GM12878 (cell line): ENCODE measurements around the gene COTL1. TPM values are rescaled to one million over a fixed set of nuclear protein-coding genes. Genes with fewer than 3 reads are reported as not detected.
A peak's percentile ranks its signal among the peaks of the same experiment; 100 is the strongest.

Experiments used
- ESRRA ChIP-seq: IDR thresholded peaks from 2 replicates; pipeline ENCODE4 v1.6.1; 2012; ENCODE audit warnings: mild to moderate bottlenecking, low read length, improper control_type of control experiment
- ETV6 ChIP-seq, 2 experiments: fragments of 450-650 bp in 1 of 2; IDR thresholded peaks in 1 of 2; conservative IDR thresholded peaks in 1 of 2; 2 replicates each; pipeline ENCODE4 v1.6.1; 2014; ENCODE audit warnings: antibody characterized with exemption in 1 of 2, borderline replicate concordance in 1 of 2, low read depth in 1 of 2, mild to moderate bottlenecking in 1 of 2, moderate library complexity in 1 of 2
- HCFC1 ChIP-seq: fragments of 150-350 bp; IDR thresholded peaks from 2 replicates; pipeline ENCODE4 v1.6.1; 2014; ENCODE audit warnings: low read length
- IRF4 ChIP-seq: IDR thresholded peaks from 2 replicates; pipeline ENCODE4 v1.6.1; 2011; ENCODE audit warnings: low read depth, low read length
- MEF2A ChIP-seq: IDR thresholded peaks from 2 replicates; pipeline ENCODE4 v1.6.1; 2011; ENCODE audit warnings: low read depth, mild to moderate bottlenecking, low read length, moderate library complexity; ENCODE audit not compliant: insufficient read depth
- NBN ChIP-seq: fragments of 450-650 bp; IDR thresholded peaks from 2 replicates; pipeline ENCODE4 v1.6.1; 2016
- NFIC ChIP-seq: IDR thresholded peaks from 2 replicates; pipeline ENCODE4 v1.6.1; 2012; ENCODE audit warnings: low read depth, mild to moderate bottlenecking, inconsistent platforms, low read length, moderate library complexity
- NFYA ChIP-seq: IDR thresholded peaks from 2 replicates; pipeline ENCODE4 v1.6.1; 2011; ENCODE audit warnings: low read depth, mild to moderate bottlenecking, low read length, improper control_type of control experiment, borderline replicate concordance
- NRF1 ChIP-seq: conservative IDR thresholded peaks from 2 replicates; pipeline ENCODE4 v1.6.1; 2011; ENCODE audit warnings: mild to moderate bottlenecking, low read depth, low read length, improper control_type of control experiment
- POLR2AphosphoS2 ChIP-seq: IDR thresholded peaks from 2 replicates; pipeline ENCODE4 v1.6.1; 2011; ENCODE audit warnings: low read depth, mild to moderate bottlenecking, low read length, improper control_type of control experiment, moderate library complexity
- POU2F2 ChIP-seq: IDR thresholded peaks from 3 replicates; pipeline ENCODE4 v1.6.1; 2011; ENCODE audit warnings: low read depth, mild to moderate bottlenecking, low read length, borderline replicate concordance
- RAD51 ChIP-seq: fragments of 450-650 bp; IDR thresholded peaks from 2 replicates; pipeline ENCODE4 v1.6.1; 2016; ENCODE audit warnings: moderate library complexity, mild to moderate bottlenecking, inconsistent platforms
- RBBP5 ChIP-seq: fragments of 200-600 bp; sonication (generic); conservative IDR thresholded peaks from 2 replicates; pipeline ENCODE4 v1.6.1; 2016
- RCOR1 ChIP-seq: conservative IDR thresholded peaks from 2 replicates; pipeline ENCODE4 v1.6.1; 2012; ENCODE audit warnings: low read depth, low read length, improper control_type of control experiment
- SMAD1 ChIP-seq: fragments of 450-650 bp; IDR thresholded peaks from 2 replicates; pipeline ENCODE4 v1.6.1; 2018; ENCODE audit warnings: mild to moderate bottlenecking, low read depth; ENCODE audit not compliant: partially characterized antibody
- SUZ12 ChIP-seq: fragments of 200-600 bp; sonication (generic); IDR thresholded peaks from one replicate; pipeline ENCODE4 v1.6.1; 2018; ENCODE audit warnings: antibody characterized with exemption, mild to moderate bottlenecking; ENCODE audit not compliant: unreplicated experiment
- TCF12 ChIP-seq: IDR thresholded peaks from 2 replicates; pipeline ENCODE4 v1.6.1; 2011; ENCODE audit warnings: low read depth, mild to moderate bottlenecking, low read length
- ZNF24 ChIP-seq: fragments of 450-650 bp; IDR thresholded peaks from 2 replicates; pipeline ENCODE4 v1.6.1; 2017; ENCODE audit warnings: antibody characterized with exemption, mild to moderate bottlenecking
- ZNF384 ChIP-seq: IDR thresholded peaks from 2 replicates; pipeline ENCODE4 v1.6.1; 2012; ENCODE audit warnings: low read depth, mild to moderate bottlenecking, low read length, improper control_type of control experiment, borderline replicate concordance
- polyA plus RNA-seq, 11 experiments: library from polyadenylated mRNA; depleted of rRNA in 4 of 11; unstranded in 6 of 11; stranded (reverse) in 5 of 11; fragments of >200 nt; fragmentation: Nextera tagmentation in 4 of 11; fragmentation: Illumina TruSeq in 1 of 11; extraction: Ambion mirVana in 4 of 11; extraction: Trizol in 1 of 11; gene quantifications; 1 replicate in 1 of 11; 2 replicates in 10 of 11; pipeline versions ENCODE4 v1.2.1 to v1.2.3, GENCODE V29; 2011 to 2016; ENCODE audit warnings: inconsistent platforms in 2 of 11, missing spikeins in 2 of 11, low read depth in 1 of 11
- total RNA-seq, 4 experiments: library from RNA; depleted of rRNA in 3 of 4; stranded (reverse); fragments of >200 nt in 3 of 4; fragmentation: Illumina TruSeq in 1 of 4; extraction: Trizol in 1 of 4; gene quantifications; 2 replicates each; pipeline versions ENCODE4 v1.2.1 to v1.2.3, GENCODE V29; 2013 to 2021
- TF ChIP-seq, protein P1 (sequence below): fragments of 150-350 bp; IDR thresholded peaks from 2 replicates; pipeline ENCODE4 v1.6.1; 2016; ENCODE audit warnings: low read depth, low read length
- TF ChIP-seq, protein P2 (sequence below): fragments of 450-650 bp; formaldehyde crosslinking; IDR thresholded peaks from 2 replicates; pipeline ENCODE4 v1.5.0; 2022; ENCODE audit warnings: mild to moderate bottlenecking, missing genetic modification characterization
- TF ChIP-seq, protein P3 (sequence below): fragments of 450-650 bp; IDR thresholded peaks from 2 replicates; pipeline ENCODE4 v1.6.1; 2017; ENCODE audit warnings: borderline replicate concordance
- TF ChIP-seq, protein P4 (sequence below): IDR thresholded peaks from 2 replicates; pipeline ENCODE4 v1.6.1; 2012; ENCODE audit warnings: low read depth, low read length, improper control_type of control experiment

COTL1 gene
- total and polyA plus RNA-seq, 10 of the 15 experiments (the other 5 are each of a cell fraction or from before 2014, with no cell fraction given), result 140 to 894 (median 330) TPM

DNA sequence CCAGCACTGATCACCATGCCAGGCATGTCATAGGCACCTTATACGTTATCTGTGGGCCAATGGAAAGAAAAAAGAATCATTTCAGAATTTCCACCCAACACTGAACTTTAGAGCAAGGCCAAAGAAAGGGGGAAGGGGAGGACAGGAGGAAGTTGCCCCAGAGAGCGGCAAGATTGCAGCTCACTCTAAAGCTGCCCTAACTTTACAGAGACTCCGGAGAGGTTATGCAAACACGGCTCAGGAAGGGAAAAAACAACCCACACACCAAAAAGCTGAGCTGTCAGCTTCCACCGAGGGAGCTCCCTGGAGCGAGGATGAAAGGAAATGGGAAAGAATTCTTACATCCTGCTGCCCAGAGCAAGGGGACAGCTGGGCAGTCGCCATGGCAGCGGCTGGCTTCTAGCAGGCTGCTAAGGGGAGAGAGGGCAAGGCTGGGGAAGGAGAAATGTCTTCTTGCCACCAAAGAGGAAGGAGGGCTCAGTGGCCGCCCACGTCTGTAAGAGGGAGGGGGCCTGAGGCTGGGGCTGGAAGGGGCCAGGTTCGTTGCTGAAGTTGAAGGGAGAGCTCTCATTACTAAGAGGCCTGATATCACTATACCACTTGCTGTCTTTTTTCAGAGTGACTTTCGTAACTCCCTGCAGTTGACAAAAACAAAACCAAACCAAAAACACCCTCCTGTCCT, 18.2 kb downstream of the COTL1 start (continued):
- TF ChIP-seq RBBP5 (no peak), NBN (no peak; the same call in 1 of the 2 replicates), MEF2A (no peak), ZNF24 (no peak), POLR2AphosphoS2 (0 out of 2 replicates have a peak, but pooled peaks have one; percentile 64), POU2F2 (no peak; the same call in 2 of the 3 replicates), NRF1 (no peak), ESRRA (no peak), RCOR1 (no peak), RAD51 (no peak), ETV6 (conservative IDR thresholded peaks at IDR 0.05 in 1 of 2, IDR thresholded peaks at IDR 0.05 in 1 of 2; ENCODE audit: borderline replicate concordance in 1 of 2, low read depth in 1 of 2) (no peak), ZNF384 (no peak), HCFC1 (no peak), NFIC (no peak), NFYA (no peak), SMAD1 (no peak), SUZ12 (no peak), IRF4 (0 out of 2 replicates have a peak, but pooled peaks have one; percentile 20), TCF12 (no peak)
- TF ChIP-seq, protein P1, sequence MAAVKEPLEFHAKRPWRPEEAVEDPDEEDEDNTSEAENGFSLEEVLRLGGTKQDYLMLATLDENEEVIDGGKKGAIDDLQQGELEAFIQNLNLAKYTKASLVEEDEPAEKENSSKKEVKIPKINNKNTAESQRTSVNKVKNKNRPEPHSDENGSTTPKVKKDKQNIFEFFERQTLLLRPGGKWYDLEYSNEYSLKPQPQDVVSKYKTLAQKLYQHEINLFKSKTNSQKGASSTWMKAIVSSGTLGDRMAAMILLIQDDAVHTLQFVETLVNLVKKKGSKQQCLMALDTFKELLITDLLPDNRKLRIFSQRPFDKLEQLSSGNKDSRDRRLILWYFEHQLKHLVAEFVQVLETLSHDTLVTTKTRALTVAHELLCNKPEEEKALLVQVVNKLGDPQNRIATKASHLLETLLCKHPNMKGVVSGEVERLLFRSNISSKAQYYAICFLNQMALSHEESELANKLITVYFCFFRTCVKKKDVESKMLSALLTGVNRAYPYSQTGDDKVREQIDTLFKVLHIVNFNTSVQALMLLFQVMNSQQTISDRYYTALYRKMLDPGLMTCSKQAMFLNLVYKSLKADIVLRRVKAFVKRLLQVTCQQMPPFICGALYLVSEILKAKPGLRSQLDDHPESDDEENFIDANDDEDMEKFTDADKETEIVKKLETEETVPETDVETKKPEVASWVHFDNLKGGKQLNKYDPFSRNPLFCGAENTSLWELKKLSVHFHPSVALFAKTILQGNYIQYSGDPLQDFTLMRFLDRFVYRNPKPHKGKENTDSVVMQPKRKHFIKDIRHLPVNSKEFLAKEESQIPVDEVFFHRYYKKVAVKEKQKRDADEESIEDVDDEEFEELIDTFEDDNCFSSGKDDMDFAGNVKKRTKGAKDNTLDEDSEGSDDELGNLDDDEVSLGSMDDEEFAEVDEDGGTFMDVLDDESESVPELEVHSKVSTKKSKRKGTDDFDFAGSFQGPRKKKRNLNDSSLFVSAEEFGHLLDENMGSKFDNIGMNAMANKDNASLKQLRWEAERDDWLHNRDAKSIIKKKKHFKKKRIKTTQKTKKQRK, result no peak
- TF ChIP-seq, protein P2, sequence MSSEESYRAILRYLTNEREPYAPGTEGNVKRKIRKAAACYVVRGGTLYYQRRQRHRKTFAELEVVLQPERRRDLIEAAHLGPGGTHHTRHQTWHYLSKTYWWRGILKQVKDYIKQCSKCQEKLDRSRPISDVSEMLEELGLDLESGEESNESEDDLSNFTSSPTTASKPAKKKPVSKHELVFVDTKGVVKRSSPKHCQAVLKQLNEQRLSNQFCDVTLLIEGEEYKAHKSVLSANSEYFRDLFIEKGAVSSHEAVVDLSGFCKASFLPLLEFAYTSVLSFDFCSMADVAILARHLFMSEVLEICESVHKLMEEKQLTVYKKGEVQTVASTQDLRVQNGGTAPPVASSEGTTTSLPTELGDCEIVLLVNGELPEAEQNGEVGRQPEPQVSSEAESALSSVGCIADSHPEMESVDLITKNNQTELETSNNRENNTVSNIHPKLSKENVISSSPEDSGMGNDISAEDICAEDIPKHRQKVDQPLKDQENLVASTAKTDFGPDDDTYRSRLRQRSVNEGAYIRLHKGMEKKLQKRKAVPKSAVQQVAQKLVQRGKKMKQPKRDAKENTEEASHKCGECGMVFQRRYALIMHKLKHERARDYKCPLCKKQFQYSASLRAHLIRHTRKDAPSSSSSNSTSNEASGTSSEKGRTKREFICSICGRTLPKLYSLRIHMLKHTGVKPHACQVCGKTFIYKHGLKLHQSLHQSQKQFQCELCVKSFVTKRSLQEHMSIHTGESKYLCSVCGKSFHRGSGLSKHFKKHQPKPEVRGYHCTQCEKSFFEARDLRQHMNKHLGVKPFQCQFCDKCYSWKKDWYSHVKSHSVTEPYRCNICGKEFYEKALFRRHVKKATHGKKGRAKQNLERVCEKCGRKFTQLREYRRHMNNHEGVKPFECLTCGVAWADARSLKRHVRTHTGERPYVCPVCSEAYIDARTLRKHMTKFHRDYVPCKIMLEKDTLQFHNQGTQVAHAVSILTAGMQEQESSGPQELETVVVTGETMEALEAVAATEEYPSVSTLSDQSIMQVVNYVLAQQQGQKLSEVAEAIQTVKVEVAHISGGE (CRISPR knock-in tag), result no peak
- TF ChIP-seq, protein P3, sequence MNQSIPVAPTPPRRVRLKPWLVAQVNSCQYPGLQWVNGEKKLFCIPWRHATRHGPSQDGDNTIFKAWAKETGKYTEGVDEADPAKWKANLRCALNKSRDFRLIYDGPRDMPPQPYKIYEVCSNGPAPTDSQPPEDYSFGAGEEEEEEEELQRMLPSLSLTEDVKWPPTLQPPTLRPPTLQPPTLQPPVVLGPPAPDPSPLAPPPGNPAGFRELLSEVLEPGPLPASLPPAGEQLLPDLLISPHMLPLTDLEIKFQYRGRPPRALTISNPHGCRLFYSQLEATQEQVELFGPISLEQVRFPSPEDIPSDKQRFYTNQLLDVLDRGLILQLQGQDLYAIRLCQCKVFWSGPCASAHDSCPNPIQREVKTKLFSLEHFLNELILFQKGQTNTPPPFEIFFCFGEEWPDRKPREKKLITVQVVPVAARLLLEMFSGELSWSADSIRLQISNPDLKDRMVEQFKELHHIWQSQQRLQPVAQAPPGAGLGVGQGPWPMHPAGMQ, result no peak
- TF ChIP-seq, protein P4, sequence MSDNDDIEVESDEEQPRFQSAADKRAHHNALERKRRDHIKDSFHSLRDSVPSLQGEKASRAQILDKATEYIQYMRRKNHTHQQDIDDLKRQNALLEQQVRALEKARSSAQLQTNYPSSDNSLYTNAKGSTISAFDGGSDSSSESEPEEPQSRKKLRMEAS, result 0 out of 2 replicates have a peak, but pooled peaks have one; percentile 41
